Ishikawa (cell line): ENCODE measurements around the gene UFL1.

ENCODE experiments used
- CEBPB ChIP-seq: IDR thresholded peaks from 2 replicates; pipeline ENCODE4 v1.6.1; 2012
- CREB1 ChIP-seq: IDR thresholded peaks from 2 replicates; pipeline ENCODE4 v1.6.1; 2012; ENCODE audit warnings: low read depth
- EGR1 ChIP-seq: IDR thresholded peaks from 2 replicates; pipeline ENCODE4 v1.6.1; 2012
- EP300 ChIP-seq: IDR thresholded peaks from 2 replicates; pipeline ENCODE4 v1.6.1; 2012; ENCODE audit warnings: borderline replicate concordance
- FOXM1 ChIP-seq: IDR thresholded peaks from 2 replicates; pipeline ENCODE4 v1.6.1; 2012; ENCODE audit warnings: low read depth, borderline replicate concordance
- NFIC ChIP-seq: IDR thresholded peaks from 2 replicates; pipeline ENCODE4 v1.6.1; 2012
- RAD21 ChIP-seq: IDR thresholded peaks from 2 replicates; pipeline ENCODE4 v1.6.1; 2012; ENCODE audit warnings: low read depth
- TAF1 ChIP-seq: IDR thresholded peaks from 2 replicates; pipeline ENCODE4 v1.6.1; 2012; ENCODE audit warnings: low read depth, mild to moderate bottlenecking
- TCF12 ChIP-seq: IDR thresholded peaks from 2 replicates; pipeline ENCODE4 v1.6.1; 2012; ENCODE audit warnings: low read depth
- TEAD4 ChIP-seq: IDR thresholded peaks from 2 replicates; pipeline ENCODE4 v1.6.1; 2012
- USF1 ChIP-seq: IDR thresholded peaks from 2 replicates; pipeline ENCODE4 v1.6.1; 2012
- YY1 ChIP-seq: IDR thresholded peaks from 2 replicates; pipeline ENCODE4 v1.6.1; 2012; ENCODE audit warnings: low read depth
- ZBTB7A ChIP-seq: IDR thresholded peaks from 2 replicates; pipeline ENCODE4 v1.6.1; 2012; ENCODE audit warnings: low read depth
- TF ChIP-seq, protein P1 (sequence below): IDR thresholded peaks from 2 replicates; pipeline ENCODE4 v1.6.1; 2012
- TF ChIP-seq, protein P2 (sequence below): IDR thresholded peaks from 2 replicates; pipeline ENCODE4 v1.6.1; 2012; ENCODE audit warnings: low read depth, mild to moderate bottlenecking

UFL1 gene

DNA sequence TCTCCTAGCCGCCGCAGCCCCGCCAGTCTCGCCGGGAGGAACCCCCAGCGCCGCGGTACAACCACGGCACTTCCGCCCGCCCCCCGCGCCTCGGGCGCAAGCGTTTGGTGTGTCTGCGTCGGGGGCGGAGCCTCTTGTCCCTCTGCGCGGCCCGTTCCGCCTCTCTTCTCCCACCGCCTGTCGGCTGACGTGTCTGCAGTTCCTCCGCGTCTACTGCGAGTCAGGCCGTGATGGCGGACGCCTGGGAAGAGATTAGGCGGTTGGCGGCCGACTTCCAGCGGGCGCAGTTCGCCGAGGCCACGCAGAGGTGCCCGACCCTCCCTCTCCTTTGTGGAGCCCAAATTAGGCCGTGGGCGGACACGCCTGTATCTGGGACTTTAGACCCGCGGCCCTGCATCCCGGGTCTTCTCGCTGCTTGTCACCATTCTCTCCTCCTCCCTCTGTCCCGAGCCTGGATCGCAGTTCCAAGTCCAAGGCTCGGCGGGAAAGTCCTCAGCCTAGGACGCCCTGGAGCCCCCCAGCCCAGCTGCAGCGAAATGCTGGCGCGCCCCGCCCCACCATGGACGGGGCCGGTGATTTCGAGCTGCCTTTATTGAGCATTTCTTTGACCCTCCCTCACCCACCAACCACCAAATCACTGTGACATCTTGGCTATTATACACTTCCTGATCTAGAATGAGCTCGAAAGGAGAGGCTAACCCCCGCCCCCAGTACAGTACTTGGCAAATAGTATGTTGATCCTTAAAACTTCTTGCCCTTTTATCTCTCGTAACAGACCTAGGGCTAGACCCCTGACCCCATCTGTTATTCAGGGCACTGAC, at the start of gene UFL1:
Gene UFL1, plus strand, starts transcription at position 163 of the 821 bp plus-strand sequence. Its CDS starts 68 bp downstream, at position 231.
- TF ChIP-seq TEAD4 (no peak), CREB1 (0 out of 2 replicates have a peak, but pooled peaks have one; percentile 42), NFIC (peak; percentile 5; the same call in 1 of the 2 replicates), EGR1 (peak; percentile 51; the same call in 1 of the 2 replicates), EP300 (0 out of 2 replicates have a peak, but pooled peaks have one; percentile 41), ZBTB7A (no peak), YY1 (peak; percentile 91), USF1 (0 out of 2 replicates have a peak, but pooled peaks have one; percentile 14), CEBPB (no peak), RAD21 (no peak), TAF1 (peak; percentile 94), TCF12 (peak; percentile 57; the same call in 1 of the 2 replicates), FOXM1 (0 out of 2 replicates have a peak, but pooled peaks have one; percentile 13)
- TF ChIP-seq, protein P1, sequence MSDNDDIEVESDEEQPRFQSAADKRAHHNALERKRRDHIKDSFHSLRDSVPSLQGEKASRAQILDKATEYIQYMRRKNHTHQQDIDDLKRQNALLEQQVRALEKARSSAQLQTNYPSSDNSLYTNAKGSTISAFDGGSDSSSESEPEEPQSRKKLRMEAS, result peak; percentile 65
- TF ChIP-seq, protein P2, sequence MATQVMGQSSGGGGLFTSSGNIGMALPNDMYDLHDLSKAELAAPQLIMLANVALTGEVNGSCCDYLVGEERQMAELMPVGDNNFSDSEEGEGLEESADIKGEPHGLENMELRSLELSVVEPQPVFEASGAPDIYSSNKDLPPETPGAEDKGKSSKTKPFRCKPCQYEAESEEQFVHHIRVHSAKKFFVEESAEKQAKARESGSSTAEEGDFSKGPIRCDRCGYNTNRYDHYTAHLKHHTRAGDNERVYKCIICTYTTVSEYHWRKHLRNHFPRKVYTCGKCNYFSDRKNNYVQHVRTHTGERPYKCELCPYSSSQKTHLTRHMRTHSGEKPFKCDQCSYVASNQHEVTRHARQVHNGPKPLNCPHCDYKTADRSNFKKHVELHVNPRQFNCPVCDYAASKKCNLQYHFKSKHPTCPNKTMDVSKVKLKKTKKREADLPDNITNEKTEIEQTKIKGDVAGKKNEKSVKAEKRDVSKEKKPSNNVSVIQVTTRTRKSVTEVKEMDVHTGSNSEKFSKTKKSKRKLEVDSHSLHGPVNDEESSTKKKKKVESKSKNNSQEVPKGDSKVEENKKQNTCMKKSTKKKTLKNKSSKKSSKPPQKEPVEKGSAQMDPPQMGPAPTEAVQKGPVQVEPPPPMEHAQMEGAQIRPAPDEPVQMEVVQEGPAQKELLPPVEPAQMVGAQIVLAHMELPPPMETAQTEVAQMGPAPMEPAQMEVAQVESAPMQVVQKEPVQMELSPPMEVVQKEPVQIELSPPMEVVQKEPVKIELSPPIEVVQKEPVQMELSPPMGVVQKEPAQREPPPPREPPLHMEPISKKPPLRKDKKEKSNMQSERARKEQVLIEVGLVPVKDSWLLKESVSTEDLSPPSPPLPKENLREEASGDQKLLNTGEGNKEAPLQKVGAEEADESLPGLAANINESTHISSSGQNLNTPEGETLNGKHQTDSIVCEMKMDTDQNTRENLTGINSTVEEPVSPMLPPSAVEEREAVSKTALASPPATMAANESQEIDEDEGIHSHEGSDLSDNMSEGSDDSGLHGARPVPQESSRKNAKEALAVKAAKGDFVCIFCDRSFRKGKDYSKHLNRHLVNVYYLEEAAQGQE, result 0 out of 2 replicates have a peak, but pooled peaks have one; percentile 24

- TF ChIP-seq NFIC, result 0 out of 2 replicates have a peak, but pooled peaks have one; percentile 11
Measured at GRCh38 chr6:96472291-96472690, 49.3 kb upstream of the UFL1 start.

- TF ChIP-seq CREB1, result no peak
- no peak for TF ChIP-seq TEAD4
- no peak for TF ChIP-seq CEBPB
- no peak for TF ChIP-seq TCF12
Measured at GRCh38 chr6:96478695-96479094, 42.9 kb upstream of the UFL1 start.

DNA sequence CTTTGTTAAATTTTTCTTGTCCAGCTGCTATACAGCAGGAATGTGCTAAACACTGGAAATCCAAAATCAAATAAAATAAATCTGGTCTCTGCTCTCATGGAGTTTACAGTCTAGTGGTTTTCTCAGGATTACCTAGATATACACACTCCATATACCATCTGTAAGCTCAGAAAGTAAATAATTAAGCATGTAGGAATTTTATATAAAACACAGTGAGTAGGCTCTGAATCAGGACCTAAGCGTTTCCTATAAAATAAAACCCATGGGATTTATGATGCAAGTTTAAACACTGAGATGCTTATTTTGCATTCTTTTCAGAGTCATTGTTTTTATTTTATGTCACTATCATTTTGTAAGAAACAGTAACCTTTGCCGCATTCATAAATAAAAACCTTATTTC, 29.7 kb upstream of the UFL1 start:
- TF ChIP-seq CREB1, result no peak
- TF ChIP-seq FOXM1, result no peak
- TF ChIP-seq ZBTB7A, result no peak
- TF ChIP-seq TEAD4, result no peak
- no peak for TF ChIP-seq EGR1

GRCh38 chr6:96499781-96500180, 21.8 kb upstream of the UFL1 start:
- TF ChIP-seq CEBPB (no peak), TAF1 (no peak), EGR1 (no peak), TCF12 (no peak), USF1 (no peak), NFIC (no peak), TEAD4 (no peak), YY1 (no peak)
- TF ChIP-seq, protein P1, result no peak
- TF ChIP-seq, protein P2, result no peak

DNA sequence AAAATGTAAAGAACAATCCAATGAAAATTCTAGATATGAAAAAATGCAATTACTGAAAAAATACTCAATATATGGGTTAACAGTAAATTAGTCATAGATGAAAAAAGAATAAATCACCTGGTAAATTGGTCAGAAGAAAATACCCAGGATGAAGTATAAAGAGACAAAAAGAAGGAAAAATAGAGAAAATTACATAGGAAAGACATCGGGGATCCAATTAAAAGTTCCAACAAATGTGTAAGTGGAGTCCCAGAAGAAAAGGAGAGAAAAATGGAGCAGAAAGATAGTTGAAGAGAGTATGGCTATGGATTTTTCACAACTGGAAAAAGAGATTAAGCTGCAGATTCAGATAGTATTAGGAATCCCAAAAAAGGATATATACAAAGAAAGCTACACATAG, 18.7 kb upstream of the UFL1 start:
- TF ChIP-seq, protein P1, result no peak
- TF ChIP-seq EGR1 (no peak), FOXM1 (no peak), ZBTB7A (no peak), RAD21 (no peak), NFIC (no peak), EP300 (no peak), YY1 (no peak), CREB1 (no peak), TEAD4 (no peak), USF1 (no peak), CEBPB (no peak), TAF1 (no peak), TCF12 (no peak)
- TF ChIP-seq, protein P2, result no peak
